ENCODE data around the gene CFDP1.

CFDP1 gene

DNA sequence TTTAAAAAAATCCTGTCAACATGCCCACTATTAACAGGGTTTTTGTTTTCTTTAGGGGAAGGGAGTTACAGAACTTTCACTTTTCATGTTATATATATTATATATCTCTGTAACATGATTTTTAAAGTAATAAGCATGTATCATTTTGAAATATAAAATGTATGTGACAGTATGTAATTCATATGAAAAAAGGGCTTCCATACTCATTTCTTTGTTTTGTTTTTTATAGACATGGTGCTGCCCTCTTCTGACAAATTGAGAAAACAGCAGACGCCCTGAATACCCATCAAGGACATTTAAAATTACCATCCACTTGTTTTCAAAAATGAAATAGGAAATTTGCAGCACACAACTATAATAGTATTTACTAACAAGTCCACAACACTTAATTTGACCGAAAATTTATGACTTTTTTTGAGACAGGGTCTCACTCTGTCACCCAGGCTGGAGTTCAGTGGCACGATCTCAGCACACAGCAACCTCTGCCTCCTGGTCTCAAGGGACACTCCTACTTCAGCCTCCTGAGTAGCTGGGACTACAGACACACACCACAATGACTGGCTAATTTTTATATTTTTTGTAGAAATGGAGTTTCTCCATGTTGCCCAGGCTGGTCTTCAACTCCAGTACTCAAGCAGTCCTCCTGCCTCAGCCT, 30.4 kb downstream of the CFDP1 start:
- peak; percentile 0 for DNase-seq

DNA sequence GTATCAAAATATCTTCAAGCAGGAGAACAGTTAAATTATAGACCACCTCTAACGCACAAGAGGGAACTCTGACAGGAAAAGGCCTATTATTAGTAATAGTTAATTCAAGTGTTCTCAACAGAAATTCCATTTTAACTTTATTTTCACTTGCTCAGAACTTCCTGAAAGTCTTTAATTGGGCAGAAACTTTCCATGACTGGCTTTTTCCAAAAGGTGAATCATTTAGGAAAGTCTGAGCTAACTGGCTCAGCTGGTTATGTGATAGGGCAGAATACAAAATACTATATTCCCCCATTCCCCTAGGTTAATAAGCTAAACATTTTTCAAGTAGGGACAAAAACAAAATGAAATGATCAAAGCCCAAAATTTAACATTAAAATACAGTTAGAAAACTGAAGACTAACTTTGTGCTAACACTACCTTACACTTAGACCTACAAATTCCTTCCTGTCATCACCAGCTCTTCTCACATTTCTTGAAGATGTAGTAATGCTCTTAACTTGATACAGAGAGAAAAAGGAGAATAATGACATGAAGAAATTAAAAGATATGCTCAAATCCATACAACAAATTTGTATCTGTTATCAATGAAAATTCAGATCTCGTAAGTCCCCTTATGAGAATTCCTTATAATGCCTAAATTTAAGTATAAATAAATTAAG, 31.0 kb downstream of the CFDP1 start:
- no peak for DNase-seq

DNA sequence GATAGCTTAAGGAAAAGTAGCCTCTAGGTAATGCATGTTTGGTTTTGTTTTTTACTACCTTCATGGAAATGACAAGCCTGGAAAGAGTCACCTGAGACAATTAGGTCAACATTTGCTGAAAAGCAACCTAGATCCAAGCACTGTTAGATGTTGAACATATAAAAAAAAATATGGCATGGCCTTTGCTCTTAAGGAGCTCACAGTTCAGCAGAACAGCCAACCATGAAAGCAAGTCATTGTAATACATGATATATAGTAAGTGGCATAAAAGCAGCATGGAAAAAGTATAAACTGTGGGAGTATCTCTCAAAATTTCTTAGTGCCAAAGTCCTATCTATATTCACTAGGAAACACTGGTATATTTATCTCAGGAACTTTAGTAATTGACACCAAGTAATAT, 31.6 kb downstream of the CFDP1 start:
- no peak for DNase-seq

DNA sequence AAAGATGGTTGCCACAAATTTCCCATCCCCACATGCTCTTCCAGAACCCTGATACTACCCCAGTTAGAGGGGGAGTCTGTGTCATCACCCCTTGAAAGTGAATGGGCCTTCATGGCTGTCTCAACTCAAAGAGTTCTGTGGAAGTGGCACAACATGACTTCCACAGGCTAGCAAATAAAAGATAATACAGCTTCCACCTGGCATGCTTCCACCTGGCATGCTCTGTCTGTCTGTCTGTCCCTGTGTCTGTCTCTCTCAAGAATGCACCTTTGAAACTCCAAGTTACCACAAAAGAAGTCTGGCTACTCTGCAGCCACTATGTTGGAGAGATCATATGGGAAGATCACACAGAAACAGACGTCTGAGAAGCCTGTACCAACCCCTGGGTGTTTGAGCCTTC, 35.0 kb downstream of the CFDP1 start:
- no peak for DNase-seq

DNA sequence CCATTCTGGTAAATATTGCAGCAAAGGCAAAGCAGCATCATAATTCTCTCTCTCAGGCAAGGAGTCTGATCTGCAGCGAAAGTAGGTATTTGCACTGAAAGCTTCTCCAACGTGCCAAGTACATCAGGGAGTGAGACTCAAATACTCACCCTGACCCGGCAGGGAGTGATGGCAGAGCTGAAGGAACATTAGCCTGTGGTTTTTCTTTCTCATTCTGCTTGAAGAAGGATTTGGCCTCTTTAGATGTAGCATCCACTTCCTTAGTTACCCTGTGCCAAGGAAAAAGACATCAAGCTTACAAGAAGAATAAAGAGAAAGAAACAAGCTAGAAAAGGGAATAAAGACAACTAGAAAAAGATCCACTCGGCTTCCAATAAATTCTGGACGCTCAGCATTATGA, 38.4 kb downstream of the CFDP1 start:
- DNase-seq: no peak

DNA sequence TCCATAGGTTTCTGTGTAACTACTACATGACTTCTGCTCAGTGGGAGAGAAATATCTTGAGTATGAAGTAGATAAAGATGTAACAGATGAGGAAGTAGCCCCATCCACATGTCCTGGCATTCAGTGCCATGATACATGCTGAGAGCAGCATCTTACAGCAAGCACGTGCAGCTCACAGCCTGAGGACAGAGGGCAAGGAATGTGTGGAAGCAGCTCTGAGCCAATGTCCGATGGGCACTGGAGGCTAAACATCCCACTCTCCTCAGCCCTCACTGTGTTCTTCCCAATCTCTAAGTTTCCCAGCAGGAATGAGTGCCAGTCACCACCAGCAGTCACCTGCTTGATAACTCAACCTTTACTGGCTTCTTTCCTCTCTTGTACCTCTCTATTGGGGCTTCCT, 40.4 kb downstream of the CFDP1 start:
- no peak for DNase-seq

DNA sequence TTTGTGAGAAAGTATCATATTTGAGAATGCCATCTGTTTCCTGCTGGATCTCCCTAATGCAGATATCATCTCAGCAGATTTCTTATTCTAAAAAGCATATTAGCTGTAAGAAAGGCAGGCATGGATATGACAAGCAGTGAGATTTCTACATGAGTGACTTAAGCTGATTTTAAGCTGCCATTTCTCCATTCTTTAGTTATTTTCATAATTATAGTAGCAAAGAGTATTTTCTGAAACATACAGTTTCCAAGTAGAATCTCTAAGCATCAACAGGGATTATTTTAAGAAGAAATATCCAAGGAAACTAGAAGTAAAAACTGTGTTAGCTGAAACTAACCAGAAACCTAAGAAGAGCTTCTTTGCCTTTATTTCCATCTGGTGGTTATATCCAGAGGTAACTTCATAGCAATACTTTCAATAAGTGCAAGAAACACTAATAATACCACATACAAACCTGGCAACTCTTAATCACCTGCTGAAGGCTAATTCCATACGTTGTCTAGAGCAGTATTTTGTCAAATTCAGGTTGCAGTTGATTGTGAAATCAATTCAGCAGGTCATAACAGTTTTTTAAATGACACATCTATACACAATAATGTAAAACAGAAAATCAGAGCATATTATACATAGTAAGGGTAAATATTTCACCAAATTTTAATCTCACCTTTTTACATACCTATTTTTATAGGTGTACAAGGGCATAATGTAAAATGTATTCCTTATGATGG, 42.2 kb downstream of the CFDP1 start:
- no peak for DNase-seq

DNA sequence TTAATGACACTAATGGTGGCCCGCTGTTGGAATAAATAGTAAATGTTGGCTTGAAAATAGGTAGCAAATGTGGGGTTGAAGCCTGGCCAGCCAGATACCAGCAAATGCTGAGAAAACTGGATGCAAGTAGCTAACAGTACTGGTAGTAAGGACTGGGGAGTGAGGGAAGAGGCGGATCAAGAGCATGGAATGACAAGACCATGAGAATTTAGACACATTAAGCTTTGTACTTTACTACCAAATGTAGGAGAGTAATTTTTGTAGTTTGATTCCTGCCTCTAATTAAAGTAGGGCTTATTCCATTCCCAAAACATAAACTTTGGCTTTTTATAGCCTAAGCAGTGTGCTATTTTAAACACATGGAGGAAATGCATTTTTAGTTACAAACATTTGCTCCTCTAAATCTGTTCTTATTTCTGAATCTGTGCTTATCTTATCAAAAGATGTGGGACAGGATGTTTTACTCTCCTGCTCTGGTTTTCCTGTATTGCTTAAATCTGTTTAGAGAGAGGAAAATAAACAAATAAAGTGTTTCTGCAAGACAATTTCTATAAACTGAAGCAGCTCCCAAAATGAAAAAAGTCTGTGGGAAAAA, 44.1 kb downstream of the CFDP1 start:
- DNase-seq: no peak

DNA sequence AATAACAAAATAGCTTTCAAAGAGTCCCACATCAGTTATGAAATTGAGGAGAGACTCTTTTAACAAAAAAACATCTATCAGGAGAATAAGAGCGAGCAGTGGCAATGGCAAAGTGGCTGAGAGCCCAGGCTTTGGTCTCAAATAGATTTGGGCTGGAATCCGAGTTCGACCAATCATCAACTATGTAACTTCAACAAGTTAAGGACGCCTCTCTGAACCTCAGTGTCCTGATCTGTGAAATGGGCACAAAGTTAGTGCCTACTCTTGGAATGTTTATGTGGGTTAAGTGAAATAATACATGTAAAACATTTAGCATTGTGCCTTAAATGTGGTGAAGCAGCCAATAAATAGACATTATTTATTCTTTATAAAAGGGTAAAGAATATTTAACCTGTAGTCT, 45.4 kb downstream of the CFDP1 start:
- DNase-seq: no peak

DNA sequence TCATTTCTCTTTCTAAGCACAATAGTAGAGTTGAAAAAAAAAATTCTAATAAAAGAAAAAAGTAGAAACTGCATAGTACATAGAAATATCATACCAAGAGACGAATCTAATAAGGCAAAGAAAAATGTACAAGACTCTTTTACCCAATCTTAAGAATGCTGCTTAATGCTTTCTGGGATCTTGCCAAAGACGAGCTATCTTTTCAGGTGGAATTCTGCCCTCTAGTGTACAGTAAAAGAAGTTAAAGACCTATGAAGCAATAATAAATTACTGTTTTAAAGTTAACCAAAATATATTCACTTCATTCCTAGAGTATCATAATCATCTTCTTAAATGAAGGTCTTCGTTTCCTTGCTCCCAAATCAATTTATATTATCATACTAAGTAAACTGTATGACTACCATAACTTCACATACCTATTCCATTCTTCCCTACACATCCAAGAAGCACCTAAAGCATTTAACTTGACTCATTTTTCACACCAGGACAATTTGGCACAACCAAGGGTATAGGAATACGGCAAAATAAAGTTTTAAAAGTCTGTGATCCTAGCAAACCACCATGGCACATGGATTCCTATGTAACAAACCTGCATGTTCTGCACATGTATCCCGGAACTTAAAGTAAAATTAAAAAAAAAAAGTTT, 47.7 kb downstream of the CFDP1 start:
- peak; percentile 7 for DNase-seq

DNA sequence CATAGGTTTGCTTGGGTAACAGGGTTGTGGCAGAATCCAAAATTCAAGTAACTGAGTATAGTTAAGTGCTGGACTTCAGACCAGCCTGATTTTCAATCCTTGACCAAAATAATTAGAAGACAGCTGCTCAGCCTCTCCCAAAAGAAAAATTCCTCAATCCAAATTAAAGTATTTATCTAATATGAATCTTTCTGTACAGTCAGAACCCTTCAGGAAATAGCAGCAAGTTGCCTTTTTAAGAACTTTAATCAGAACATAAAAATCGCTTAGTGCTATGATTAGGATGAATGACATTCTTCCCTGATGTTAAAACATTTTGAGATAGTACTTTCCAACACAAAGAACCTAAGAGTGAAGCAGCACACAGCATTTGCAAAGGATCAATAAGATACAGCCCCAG, 50.2 kb downstream of the CFDP1 start:
- no peak for DNase-seq

DNA sequence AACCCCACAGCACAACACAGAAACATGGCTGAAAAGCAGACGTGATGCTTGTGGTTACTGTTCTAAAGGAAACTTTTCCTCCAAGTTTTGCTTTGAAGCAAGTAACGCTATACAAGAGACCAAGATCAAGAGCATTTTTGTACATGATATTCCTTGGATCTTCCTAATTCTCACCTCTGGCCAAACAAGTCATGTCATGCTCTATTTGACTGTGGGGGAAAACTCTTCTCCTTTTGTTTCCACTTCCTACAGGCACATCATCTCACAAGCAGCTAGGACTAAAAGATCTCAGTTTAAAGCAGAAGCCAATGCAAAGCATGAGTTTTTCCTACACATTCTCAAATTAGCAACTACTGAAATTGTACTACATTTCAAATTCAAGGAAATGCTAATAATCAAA, 50.7 kb downstream of the CFDP1 start:
- DNase-seq: no peak

DNA sequence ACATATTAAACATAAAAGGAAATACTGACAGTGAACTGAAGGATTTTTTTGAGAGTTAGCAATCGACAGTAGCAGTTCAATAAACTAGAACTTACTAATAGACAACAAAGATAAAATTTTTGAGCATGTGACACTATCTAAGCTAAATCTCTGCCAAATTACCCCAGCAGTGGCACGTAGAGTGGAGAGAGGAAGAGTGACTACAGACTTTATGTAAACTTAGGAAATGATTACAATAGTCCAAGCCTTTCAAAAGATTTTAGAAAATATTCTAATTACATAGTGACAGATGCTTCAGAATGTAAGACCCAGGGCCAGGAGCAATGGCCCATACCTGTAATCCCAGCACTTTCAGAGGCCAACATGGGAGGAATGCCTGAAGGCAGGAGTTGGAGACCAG, 52.4 kb downstream of the CFDP1 start:
- no peak for DNase-seq

DNA sequence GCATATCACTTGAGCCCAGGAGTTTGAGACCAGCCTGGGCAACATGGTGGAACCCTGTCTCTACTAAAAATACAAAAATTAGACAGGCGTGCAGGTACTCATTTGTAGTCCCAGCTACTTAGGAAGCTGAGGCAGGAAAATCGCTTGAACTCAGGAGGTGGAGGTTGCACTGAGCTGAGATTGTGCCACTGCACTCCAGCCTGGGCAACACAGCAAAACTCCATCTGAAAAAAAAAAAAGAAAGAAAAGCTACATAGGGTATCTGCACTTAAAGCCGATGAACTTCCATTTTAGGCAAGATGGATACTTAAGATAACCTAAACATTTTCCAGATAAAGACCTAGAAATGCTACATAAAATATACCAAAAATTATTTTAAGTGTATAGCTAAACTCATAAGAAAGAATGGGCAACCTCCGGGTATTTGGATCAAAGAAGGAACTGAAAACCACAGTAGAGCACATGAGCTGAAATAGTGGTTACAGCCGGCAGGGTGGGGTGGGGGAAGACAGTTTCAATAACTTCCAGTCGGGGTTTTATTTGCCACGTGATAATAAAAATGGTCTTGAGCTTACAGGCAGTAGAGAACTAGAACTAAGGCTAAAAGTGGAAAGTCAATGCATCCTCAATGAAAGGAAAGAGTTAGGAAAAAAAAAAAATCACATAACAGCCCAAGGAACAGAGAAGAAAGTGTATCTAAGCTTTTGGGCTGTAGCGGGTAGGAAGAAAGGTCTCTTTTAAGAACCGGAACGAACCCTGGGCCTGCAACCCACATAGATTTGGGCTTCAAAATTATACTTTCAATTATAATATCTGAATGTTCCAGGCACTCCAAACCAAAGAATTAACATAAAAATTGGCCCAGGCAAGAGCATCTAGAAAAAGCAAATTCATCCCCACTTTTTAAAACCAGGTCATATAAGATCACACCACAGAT, 53.1 kb downstream of the CFDP1 start:
- DNase-seq: no peak

DNA sequence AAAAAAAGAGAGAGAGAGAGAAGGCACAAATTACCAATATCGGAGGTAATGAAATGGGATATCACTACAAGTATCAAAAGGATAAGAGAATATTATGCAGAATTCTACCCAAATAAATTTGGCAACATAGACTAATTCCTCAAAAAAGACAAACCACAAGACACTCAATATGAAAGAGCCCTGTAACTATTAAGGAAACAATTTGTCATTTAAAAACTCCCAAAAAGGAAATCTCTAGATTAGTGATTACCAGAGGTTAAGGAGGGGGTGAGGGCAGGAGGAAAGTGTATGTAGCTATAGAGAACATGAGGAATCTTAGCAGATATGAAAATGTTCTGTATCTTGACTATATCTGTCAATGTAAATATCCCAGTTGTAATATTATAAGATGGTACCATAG, 54.0 kb downstream of the CFDP1 start:
- DNase-seq: no peak

DNA sequence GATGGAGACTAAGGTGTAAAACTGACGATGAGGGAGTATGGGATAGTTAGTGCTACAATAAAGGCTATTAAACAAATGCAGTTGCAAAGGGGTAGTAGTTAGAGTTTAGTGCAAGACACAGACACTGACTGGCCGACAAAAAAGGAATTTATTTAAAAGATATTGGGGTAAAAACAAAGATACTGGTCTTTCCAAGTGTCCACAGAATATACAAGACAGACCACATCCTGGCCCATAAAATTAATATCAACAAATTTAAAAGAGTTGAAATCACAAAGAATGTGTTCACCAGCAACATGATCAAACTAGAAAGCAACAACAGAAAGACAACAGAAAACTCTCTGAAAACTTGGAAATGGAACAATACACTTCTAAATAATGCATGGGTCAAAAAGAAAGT, 54.7 kb downstream of the CFDP1 start:
- DNase-seq: no peak

DNA sequence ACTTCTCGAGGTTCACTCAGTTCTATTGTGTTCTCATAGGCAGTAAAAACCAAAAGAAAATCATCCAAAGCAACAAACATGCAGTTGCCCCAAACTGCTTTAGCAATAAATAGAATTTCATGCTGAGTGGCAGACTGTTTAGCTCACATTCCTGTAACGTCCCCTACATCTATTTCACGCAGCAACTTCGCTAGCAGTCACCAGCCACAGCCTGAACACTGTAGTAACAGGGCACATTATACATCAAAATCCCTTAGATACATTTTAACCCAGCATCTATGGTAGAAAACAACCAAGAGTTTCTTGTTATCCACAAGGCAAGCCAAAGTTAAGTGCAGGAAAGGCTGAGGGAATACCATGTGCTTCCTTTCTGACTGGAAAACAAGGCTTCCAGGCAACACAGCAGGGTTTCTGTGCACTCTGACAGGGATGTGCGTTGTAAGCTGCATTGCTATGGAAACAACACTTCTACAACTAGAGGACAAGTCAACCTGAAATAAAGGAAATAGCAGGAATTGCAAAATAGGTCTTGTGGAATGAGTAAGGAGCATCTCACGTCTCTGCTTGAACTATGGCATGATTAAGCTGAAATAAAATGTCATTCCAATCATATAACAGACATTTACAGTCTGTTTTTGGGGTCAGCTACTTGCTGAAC, 55.4 kb downstream of the CFDP1 start:
- DNase-seq: no peak

DNA sequence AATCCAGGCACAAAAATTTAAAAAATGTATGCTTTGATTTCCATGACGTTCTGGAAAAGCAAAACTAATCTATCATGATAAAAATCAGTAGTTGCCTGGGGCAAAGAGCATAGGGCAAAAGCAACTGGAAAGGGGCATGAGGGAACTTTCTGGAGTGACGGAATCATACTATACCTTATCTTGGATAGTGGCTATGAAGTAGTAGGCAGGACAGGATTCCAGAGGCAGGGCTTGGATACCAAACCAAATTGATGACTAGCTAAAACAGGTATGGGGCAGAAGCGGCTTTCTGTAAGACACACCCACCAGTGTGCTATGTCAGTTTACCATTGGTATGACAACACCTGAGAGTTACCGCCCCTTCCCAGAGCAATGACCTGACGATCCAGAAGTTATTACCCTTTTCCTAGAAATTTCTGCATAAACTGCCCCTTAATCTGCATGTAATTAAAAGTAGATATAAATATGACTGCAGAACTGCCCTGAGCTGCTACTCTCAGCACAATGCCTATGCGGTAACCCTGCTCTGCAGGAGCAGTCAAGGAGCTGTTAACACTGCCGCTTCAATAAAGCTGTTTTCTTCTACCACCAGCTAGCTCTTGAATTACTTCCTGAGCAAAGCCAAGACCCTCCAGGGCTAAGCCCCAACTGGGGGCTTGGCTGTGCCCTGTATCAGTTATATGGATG, 56.7 kb downstream of the CFDP1 start:
- DNase-seq: no peak

DNA sequence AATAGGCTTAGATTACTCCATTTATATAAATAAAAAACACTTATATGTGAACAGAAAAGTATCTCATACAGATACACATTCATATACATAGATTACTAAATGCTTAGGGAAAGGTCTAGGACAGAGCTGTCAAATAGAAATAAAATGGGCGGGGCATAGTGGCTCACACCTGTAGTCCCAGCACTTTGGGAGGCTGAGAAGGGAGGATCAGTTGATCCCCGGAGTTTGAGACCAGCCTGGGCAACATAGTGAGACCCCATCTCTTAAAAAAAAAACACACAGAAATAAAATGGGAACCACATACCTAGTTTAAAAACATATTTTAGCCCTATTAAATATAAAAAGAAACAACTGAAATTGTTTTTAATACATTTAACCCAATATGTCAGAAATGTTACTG, 58.9 kb downstream of the CFDP1 start:
- no peak for DNase-seq

DNA sequence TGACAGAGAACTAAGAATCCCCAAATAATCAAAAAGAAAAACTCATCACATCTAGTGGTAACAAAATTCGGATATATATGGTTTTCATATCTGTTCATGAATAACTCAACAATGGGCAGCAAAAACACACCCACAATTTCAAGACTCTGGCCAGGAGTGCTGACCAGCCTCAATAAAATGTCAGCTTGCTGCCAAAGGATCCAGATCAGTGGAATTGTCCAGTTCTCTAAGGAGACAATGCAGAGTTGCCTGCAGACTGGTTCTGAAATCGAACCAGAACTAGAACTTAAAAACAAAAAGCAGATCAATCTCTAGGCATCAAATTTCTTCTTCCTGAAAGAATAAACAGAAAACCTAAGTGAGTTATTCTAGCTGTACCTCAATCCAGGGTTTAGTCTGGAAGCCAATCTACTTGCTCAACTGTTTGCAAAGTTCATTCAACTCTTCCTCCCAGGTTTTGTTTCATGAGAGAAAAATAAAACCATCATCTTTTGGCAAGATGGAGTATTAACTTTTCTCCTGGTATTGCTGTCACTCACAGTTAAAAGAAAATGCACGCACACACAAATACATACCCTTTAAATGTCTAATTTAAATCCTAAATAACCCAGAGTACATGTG, 61.0 kb downstream of the CFDP1 start:
- no peak for DNase-seq

DNA sequence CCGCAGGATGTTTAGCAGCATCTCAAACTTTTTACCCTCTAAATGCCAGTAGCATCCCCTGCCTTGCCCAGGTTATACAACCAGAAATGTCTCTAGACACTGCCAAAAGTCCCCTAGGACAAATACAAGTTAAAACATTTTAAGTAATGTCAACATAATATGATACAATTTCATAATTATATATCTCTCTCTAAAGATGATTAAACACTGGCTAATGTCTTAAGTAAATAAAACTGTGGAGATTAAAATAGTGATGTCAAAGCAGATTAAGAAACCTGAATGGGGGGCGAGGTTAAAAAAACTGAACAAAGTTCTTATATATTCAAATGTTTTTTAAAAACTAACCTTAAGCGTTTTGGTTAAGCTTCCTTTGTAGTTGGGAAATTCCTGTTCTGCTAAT, 62.1 kb downstream of the CFDP1 start:
- no peak for DNase-seq

Data from NCI-H345 (cell line).